Tibial artery (tissue), 4 donors: Measurements from ENCODE around the gene GABRE.

Source experiments
- DNase-seq, 2 donors: peaks; one replicate each; pipeline ENCODE4 v3.0.0-alpha.2; 2019
- H3K27ac ChIP-seq, 2 donors: fragments of 200-600 bp; sonication (generic) in 1 of 2; 1 replicate in 1 of 2; 2 replicates in 1 of 2; pipeline ENCODE4 v1.5.1; 2018 to 2019; ENCODE audit warnings: mild to moderate bottlenecking in 1 of 2
- H3K27me3 ChIP-seq, 2 donors: fragments of 200-600 bp; sonication (generic) in 1 of 2; one replicate each; pipeline versions ENCODE4 v1.5.1 to v1.6.0; 2016 to 2019
- H3K36me3 ChIP-seq, 3 donors: fragments of 200-600 bp; sonication (generic) in 2 of 3; one replicate each; pipeline ENCODE4 v1.5.1; 2016 to 2019; ENCODE audit warnings: mild to moderate bottlenecking in 2 of 3
- H3K4me1 ChIP-seq, 4 donors: fragments of 200-600 bp; sonication (generic) in 2 of 4; 1 replicate in 3 of 4; 2 replicates in 1 of 4; pipeline ENCODE4 v1.5.1; 2016 to 2019
- H3K4me3 ChIP-seq, 2 donors: fragments of 200-600 bp; sonication (generic) in 1 of 2; 1 replicate in 1 of 2; 2 replicates in 1 of 2; pipeline ENCODE4 v1.5.1; 2018 to 2019; ENCODE audit warnings: mild to moderate bottlenecking in 2 of 2
- H3K9me3 ChIP-seq, 3 donors: fragments of 200-600 bp; sonication (generic) in 1 of 3; one replicate each; pipeline ENCODE4 v1.5.1; 2016 to 2019
- CTCF ChIP-seq, 2 experiments: fragments of 200-600 bp in 1 of 2; fragments of 450-650 bp in 1 of 2; IDR thresholded peaks; one replicate each; pipeline ENCODE4 v1.5.1; 2017 to 2019; ENCODE audit warnings: antibody characterized with exemption in 2 of 2, mild to moderate bottlenecking in 1 of 2, moderate library complexity in 1 of 2
- intact Hi-C: fragments of 100-400 bp; cut with DNase I; formaldehyde crosslinking; loops from one replicate; pipeline ENCODE4 v1.15.0; 2023; ENCODE audit warnings: low total_unique reads

The GABRE gene

DNA sequence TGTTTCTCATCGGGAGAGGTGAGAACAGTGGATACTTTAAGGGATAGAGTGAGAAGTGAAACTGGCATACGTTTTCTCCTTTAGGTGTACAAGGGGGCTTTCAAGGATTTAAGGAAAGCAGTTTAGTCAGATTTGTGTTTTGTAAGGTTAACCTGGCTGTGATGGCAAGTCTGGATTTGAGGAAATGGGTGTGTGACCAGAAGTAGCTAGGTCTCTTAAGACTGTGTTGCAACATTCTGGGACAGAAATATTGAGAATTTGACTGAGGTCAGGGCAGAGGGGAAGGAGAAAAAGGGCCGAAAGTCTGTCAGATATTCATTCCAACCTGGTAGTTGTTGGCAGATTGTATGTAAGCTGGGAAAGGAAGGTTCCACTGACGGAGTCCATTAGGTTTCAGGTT is 10.4 kb upstream of the GABRE start:
- Histone ChIP-seq H3K36me3 (no peaks in the 10 kb centered on the region), H3K27me3 (no peaks in the 10 kb centered on the region), H3K4me1 (no peaks in the 10 kb centered on the region), H3K4me3 (no peak overlapping the region), H3K27ac (no peak overlapping the region), H3K9me3 (no peaks in the 10 kb centered on the region)
- DNase-seq: no peak
- intact Hi-C loops: no loop called here
- no peak for TF ChIP-seq CTCF (IDR thresholded peaks at IDR 0.05)

DNA sequence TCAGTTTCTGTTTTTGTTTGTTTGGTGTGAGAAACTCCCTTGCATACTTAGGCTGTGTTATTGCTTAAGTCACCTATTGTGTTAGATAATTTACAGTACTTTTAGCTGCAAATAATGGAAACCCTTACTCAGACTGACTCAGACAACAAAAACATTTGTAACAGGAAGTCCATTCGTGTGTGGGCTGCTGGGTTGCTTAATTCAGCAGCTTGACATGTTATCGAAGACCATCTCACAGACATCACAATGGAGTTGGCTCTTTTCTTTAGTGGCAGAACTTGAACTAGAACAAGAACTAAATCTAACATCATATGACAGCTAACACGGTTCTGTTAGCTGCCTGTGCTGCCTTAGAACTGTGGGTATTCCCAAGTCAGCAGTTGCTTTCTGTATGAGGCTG is 9.9 kb upstream of the GABRE start:
- TF ChIP-seq CTCF (IDR thresholded peaks at IDR 0.05): no peak
- Histone ChIP-seq H3K9me3 (no peaks in the 10 kb centered on the region), H3K27me3 (no peaks in the 10 kb centered on the region), H3K36me3 (no peaks in the 10 kb centered on the region), H3K4me1 (no peaks in the 10 kb centered on the region), H3K4me3 (no peak overlapping the region), H3K27ac (no peak overlapping the region)
- DNase-seq: peak in 1 of 2 donors; percentile 24
- intact Hi-C loops: no loop called here

DNA sequence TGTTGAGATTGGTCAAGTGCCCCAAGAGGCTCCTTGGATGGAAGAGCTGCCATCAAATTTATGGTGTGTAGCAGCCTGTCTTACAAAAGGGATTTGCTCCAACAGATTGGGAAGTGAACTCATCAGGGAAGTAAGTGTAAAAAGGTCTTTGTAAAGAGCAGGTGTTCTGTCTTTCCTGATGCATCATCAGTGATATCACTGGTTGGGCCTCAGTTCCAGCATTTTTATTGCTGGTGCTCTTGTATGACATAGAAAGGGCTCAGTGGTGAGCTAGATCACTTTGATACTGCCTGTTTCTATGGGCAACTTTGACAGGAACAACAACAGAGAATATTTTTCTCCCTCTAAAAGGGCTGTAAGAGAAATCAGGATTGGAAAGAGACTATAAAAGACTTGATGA is 8.7 kb upstream of the GABRE start:
- no peaks in the 10 kb centered on the region for H3K4me1 ChIP-seq
- TF ChIP-seq CTCF (IDR thresholded peaks at IDR 0.05): no peak
- no peak overlapping the region for H3K4me3 ChIP-seq
- H3K27ac ChIP-seq: no peak overlapping the region
- intact Hi-C loops: no loop called here
- H3K27me3 ChIP-seq: no peaks in the 10 kb centered on the region
- no peak for DNase-seq
- H3K9me3 ChIP-seq: no peaks in the 10 kb centered on the region
- no peaks in the 10 kb centered on the region for H3K36me3 ChIP-seq

DNA sequence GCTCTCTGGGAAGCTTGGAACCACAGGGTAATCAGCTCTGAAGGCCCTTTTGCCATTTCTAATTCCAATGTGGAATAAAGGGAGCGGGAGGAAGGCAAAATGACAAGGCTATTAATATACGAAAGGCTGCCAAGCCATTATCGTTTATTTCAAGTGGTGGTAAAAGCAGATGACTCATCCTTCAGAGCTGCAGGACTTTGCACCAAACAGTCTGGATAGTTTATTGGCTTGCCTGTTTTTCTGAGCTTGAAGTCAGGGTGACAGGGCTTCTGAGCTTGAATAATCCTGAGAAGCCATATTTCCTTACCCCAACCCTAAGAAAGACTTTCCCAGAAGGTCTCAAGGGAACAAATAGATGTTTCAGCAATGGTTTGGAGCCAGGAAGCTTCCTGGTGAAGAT is 7.7 kb upstream of the GABRE start:
- H3K27ac ChIP-seq: no peak overlapping the region
- intact Hi-C loops: no loop called here
- DNase-seq: no peak
- H3K4me1 ChIP-seq: no peaks in the 10 kb centered on the region
- H3K9me3 ChIP-seq: no peaks in the 10 kb centered on the region
- H3K27me3 ChIP-seq: no peaks in the 10 kb centered on the region
- no peak overlapping the region for H3K4me3 ChIP-seq
- H3K36me3 ChIP-seq: no peaks in the 10 kb centered on the region
- TF ChIP-seq CTCF (IDR thresholded peaks at IDR 0.05): no peak

- no peak overlapping the region for H3K4me3 ChIP-seq
- H3K27ac ChIP-seq: no peak overlapping the region
- intact Hi-C loops: no loop called here
- DNase-seq: no peak
- TF ChIP-seq CTCF (IDR thresholded peaks at IDR 0.05): no peak
- no peaks in the 10 kb centered on the region for H3K4me1 ChIP-seq
- H3K9me3 ChIP-seq: no peaks in the 10 kb centered on the region
- no peaks in the 10 kb centered on the region for H3K27me3 ChIP-seq
- no peaks in the 10 kb centered on the region for H3K36me3 ChIP-seq
These were observed 6.7 kb upstream of the GABRE start for GRCh38 chrX:151981129-151981528.

GRCh38 chrX:151977923-151978322 is 3.4 kb upstream of the GABRE start:
- no peak for TF ChIP-seq CTCF (IDR thresholded peaks at IDR 0.05)
- Histone ChIP-seq H3K9me3 (no peaks in the 10 kb centered on the region), H3K36me3 (no peaks in the 10 kb centered on the region), H3K4me1 (peaks cover 0 to 3% (median 0%) of the 10 kb centered on the region in 4 donors), H3K27ac (no peak overlapping the region), H3K27me3 (no peaks in the 10 kb centered on the region), H3K4me3 (no peak overlapping the region)
- no peak for DNase-seq
- intact Hi-C loops: loop anchor here (10.0 kb wide), 1 partner anchor 583 kb away; the partner anchor contains the start of gene VMA21
